ENCODE data around the gene MID2. TPM values are rescaled to one million over a fixed set of nuclear protein-coding genes. Genes with fewer than 3 reads are reported as not detected.
"Not testable (repeated sequence)": the region's sequence is repeated elsewhere in the genome, so short reads cannot be mapped to it uniquely, and the experiment has no call there.

Gene MID2, protein sequence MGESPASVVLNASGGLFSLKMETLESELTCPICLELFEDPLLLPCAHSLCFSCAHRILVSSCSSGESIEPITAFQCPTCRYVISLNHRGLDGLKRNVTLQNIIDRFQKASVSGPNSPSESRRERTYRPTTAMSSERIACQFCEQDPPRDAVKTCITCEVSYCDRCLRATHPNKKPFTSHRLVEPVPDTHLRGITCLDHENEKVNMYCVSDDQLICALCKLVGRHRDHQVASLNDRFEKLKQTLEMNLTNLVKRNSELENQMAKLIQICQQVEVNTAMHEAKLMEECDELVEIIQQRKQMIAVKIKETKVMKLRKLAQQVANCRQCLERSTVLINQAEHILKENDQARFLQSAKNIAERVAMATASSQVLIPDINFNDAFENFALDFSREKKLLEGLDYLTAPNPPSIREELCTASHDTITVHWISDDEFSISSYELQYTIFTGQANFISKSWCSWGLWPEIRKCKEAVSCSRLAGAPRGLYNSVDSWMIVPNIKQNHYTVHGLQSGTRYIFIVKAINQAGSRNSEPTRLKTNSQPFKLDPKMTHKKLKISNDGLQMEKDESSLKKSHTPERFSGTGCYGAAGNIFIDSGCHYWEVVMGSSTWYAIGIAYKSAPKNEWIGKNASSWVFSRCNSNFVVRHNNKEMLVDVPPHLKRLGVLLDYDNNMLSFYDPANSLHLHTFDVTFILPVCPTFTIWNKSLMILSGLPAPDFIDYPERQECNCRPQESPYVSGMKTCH
- total RNA-seq, result 5.6 and 5.8 TPM in 2 replicates

DNA sequence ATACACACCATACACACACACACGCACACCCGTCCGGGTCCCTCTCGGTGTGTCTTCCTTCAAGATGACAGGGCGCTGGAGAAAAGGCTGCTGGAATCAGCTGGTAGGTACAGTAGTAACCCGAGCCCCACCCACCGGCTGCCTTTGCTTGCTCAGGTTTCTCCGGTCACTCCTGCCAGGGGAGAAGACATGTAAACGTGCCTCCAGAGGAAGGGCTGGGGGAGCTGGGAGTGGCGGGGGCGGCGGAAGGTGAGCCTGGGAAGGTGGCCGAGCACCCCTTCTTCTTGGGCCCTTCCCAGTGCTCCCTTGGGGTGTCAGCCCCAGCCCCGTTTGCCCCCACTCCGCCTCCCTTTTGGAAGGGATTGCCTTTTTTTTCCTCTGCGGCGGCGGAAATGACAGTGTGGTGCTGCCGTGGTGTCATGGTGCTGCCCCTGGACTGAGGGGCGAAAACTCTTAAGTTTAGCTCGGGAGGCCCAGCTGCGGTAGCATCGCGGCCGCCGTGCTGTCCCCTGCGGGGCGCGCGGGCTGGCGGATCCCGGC is at the start of gene MID2:
MID2 (plus strand) TSS at position 169 of the 540 bp plus-strand sequence. CDS start 561 bp downstream, outside the sequence.
- Mint-ChIP-seq H3K9me3 (no peaks in the 10 kb centered on the region), H3K27me3 (ENCODE audit: low read depth) (peaks cover 14% of the 10 kb centered on the region), H3K36me3 (ENCODE audit: low read depth) (no peaks in the 10 kb centered on the region), H3K4me3 (ENCODE audit: low read depth) (peak within 1 kb of the TSS; percentile 78), H3K4me1 (ENCODE audit: low read depth) (peaks cover 25% of the 10 kb centered on the region), H3K27ac (no peak within 1 kb of the TSS)
- intact Hi-C loops (cut with micrococcal nuclease), result loop anchor here (1.0 to 2.0 kb wide), 3 partner anchors 19 to 149 kb away; partner anchors contain the start of gene TSC22D3
- peak; percentile 21 for DNase-seq (ENCODE audit: low spot score)

DNA sequence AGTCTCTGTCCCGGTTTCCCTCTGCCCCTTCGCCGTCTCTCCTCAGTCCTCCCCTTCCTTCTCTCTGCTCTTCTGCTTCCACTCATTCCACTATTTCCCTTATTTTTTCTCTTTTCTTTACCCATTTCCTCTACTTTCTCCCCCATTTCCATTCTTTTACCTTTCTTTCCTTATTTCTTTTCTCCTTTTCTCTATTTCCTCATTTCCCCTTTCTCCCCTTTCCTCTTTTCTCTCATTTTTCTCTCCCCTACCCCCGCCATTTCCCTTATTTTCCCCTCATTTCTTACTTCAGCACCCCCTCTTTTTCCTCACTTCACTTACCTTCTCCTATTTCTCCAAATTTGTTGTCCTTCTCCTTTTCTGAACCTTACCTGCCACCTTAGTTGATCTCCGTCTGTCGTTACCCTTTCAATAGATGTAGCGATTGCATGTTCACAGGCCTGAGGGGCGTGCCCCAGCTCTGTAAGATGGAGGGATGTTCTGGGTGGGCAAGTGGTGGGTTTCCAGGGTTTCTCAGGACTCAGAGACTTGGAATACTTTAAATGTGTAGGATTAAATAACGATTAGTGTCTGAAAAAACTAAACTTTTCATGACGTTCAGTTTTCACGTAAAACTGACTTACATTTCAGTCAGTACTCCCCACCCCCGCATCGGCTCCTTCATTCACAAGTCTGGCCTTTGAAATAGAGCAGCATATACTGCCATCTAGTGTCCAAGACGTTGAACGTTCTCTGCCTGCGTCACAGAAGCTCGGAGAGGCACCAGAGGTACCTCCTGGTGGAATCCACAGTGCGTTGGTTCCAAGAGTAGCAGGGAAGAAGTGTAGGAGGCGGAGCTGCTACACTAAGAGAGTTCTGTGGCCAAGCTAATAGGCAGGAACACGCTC is 48.8 kb upstream of the MID2 start:
- Mint-ChIP-seq H3K4me1 (ENCODE audit: low read depth) (peaks cover 12% of the 10 kb centered on the region), H3K27me3 (ENCODE audit: low read depth) (peaks cover 19% of the 10 kb centered on the region), H3K4me3 (ENCODE audit: low read depth) (peak overlapping the region; percentile 82), H3K9me3 (no peaks in the 10 kb centered on the region), H3K36me3 (ENCODE audit: low read depth) (no peaks in the 10 kb centered on the region), H3K27ac (peak overlapping the region; percentile 9)
- DNase-seq (ENCODE audit: low spot score), result peak; percentile 58
- intact Hi-C loops (cut with micrococcal nuclease), result loop anchor here (1.0 to 5.0 kb wide), 6 partner anchors 60 to 240 kb away; no protein-coding TSS in a partner anchor

- Mint-ChIP-seq H3K4me1 (ENCODE audit: low read depth) (peaks cover 12% of the 10 kb centered on the region), H3K9me3 (no peaks in the 10 kb centered on the region), H3K4me3 (ENCODE audit: low read depth) (peak within 1 kb of the TSS; percentile 82), H3K27ac (peak within 1 kb of the TSS; percentile 9), H3K36me3 (ENCODE audit: low read depth) (no peaks in the 10 kb centered on the region), H3K27me3 (ENCODE audit: low read depth) (peaks cover 19% of the 10 kb centered on the region)
- DNase-seq (ENCODE audit: low spot score), result no peak
- intact Hi-C loops (cut with micrococcal nuclease), result loop anchor here (1.0 to 5.0 kb wide), 6 partner anchors 61 to 240 kb away; no protein-coding TSS in a partner anchor
These were observed 48.2 kb upstream of the MID2 start, which contains the start of gene NCBP2L for GRCh38 chrX:107777536-107777832. Gene NCBP2L (plus strand): TSS chrX:107777733. CDS start chrX:107794221, 16,488 bp downstream.

GRCh38 chrX:107780525-107780924 is 45.1 kb upstream of the MID2 start:
- H3K27me3 Mint-ChIP-seq (ENCODE audit: low read depth), result peaks cover 9% of the 10 kb centered on the region
- no peaks in the 10 kb centered on the region for H3K36me3 Mint-ChIP-seq (ENCODE audit: low read depth)
- no peak for DNase-seq (ENCODE audit: low spot score)
- H3K9me3 Mint-ChIP-seq, result no peaks in the 10 kb centered on the region
- intact Hi-C loops (cut with micrococcal nuclease), result no loop called here
- H3K4me1 Mint-ChIP-seq (ENCODE audit: low read depth), result peaks cover 12% of the 10 kb centered on the region
- H3K4me3 Mint-ChIP-seq (ENCODE audit: low read depth), result no peak overlapping the region
- H3K27ac Mint-ChIP-seq, result no peak overlapping the region

- no peak overlapping the region for H3K27ac Mint-ChIP-seq
These were observed 37.8 kb upstream of the MID2 start for GRCh38 chrX:107787827-107788226.

GRCh38 chrX:107804427-107804826 is 21.2 kb upstream of the MID2 start:
- Mint-ChIP-seq H3K36me3 (ENCODE audit: low read depth) (no peaks in the 10 kb centered on the region), H3K4me1 (ENCODE audit: low read depth) (no peaks in the 10 kb centered on the region), H3K4me3 (ENCODE audit: low read depth) (no peak overlapping the region), H3K9me3 (no peaks in the 10 kb centered on the region), H3K27me3 (ENCODE audit: low read depth) (peaks cover 3% of the 10 kb centered on the region), H3K27ac (no peak overlapping the region)
- intact Hi-C loops (cut with micrococcal nuclease), result no loop called here
- no peak for DNase-seq (ENCODE audit: low spot score)

More at GRCh38 chrX:107787827-107788226, 37.8 kb upstream of the MID2 start:
- no peaks in the 10 kb centered on the region for H3K9me3 Mint-ChIP-seq
- no peak for DNase-seq (ENCODE audit: low spot score)
- intact Hi-C loops (cut with micrococcal nuclease), result no loop called here
- peaks cover 13% of the 10 kb centered on the region for H3K27me3 Mint-ChIP-seq (ENCODE audit: low read depth)
- H3K4me1 Mint-ChIP-seq (ENCODE audit: low read depth), result no peaks in the 10 kb centered on the region
- no peaks in the 10 kb centered on the region for H3K36me3 Mint-ChIP-seq (ENCODE audit: low read depth)
- H3K4me3 Mint-ChIP-seq (ENCODE audit: low read depth), result no peak overlapping the region

GRCh38 chrX:107805179-107805578 is 20.5 kb upstream of the MID2 start:
- H3K36me3 Mint-ChIP-seq (ENCODE audit: low read depth), result no peaks in the 10 kb centered on the region
- no peak overlapping the region for H3K27ac Mint-ChIP-seq
- intact Hi-C loops (cut with micrococcal nuclease), result no loop called here
- DNase-seq (ENCODE audit: low spot score), result no peak
- H3K4me3 Mint-ChIP-seq (ENCODE audit: low read depth), result no peak overlapping the region
- H3K9me3 Mint-ChIP-seq, result no peaks in the 10 kb centered on the region
- H3K27me3 Mint-ChIP-seq (ENCODE audit: low read depth), result no peaks in the 10 kb centered on the region
- H3K4me1 Mint-ChIP-seq (ENCODE audit: low read depth), result no peaks in the 10 kb centered on the region

DNA sequence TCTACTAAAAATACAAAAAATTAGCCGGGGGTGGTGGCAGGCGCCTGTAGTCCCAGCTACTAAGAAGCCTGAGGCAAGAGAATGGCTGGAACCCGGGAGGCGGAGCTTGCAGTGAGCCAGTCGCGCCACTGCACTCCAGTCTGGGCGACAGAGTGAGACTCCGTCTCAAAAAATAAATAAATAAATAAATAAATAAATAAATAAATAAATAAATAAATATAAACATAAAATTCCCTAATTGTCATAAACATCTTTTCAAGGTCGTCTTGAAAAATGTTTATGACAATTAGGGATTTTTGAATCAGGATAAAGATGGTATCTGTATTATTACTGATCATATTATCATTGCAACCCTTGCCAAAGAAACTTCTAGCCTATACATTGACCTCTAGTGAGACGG is 15.6 kb upstream of the MID2 start:
- H3K36me3 Mint-ChIP-seq (ENCODE audit: low read depth); H3K27me3 Mint-ChIP-seq (ENCODE audit: low read depth); H3K4me1 Mint-ChIP-seq (ENCODE audit: low read depth); H3K4me3 Mint-ChIP-seq (ENCODE audit: low read depth); DNase-seq (ENCODE audit: low spot score); H3K27ac Mint-ChIP-seq; H3K9me3 Mint-ChIP-seq; intact Hi-C loops (cut with micrococcal nuclease): not testable (repeated sequence)

DNA sequence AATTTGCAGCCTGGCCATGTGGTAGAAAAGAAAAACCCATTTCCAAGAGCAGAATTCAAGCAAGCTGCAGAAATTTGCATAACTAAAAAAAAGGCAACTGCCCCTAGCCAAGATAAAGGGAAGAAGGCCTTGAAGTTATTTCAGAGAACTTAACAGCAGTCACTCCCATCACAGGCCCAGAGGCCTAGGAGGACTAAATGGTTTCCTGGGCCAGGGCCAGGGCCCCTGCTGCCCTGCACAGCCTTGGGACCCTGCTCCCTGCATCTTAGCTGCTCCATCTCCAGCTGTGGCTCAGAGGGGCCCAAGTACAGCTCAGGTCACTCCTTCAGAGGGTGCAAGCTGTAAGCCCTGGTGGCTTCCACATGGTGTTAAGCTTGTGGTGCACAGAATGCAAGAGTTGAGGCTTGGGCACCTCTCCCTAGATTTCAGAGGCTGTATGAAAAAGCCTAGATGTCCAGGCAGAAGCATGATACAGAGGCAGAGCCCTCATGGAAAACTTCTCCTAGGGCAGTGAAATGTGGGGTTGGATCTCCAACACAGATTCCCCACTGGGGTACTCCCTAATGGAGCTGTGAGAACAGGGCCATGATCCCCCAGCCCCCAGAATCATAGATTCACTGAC is 6.7 kb upstream of the MID2 start:
- Mint-ChIP-seq H3K36me3 (ENCODE audit: low read depth) (no peaks in the 10 kb centered on the region), H3K4me3 (ENCODE audit: low read depth) (no peak overlapping the region), H3K9me3 (peaks cover 4% of the 10 kb centered on the region), H3K27me3 (ENCODE audit: low read depth) (peaks cover 3% of the 10 kb centered on the region), H3K4me1 (ENCODE audit: low read depth) (peaks cover 4% of the 10 kb centered on the region), H3K27ac (no peak overlapping the region)
- intact Hi-C loops (cut with micrococcal nuclease), result no loop called here
- no peak for DNase-seq (ENCODE audit: low spot score)

GRCh38 chrX:107823042-107823441 is 2.6 kb upstream of the MID2 start:
- no peak overlapping the region for H3K27ac Mint-ChIP-seq
- no peaks in the 10 kb centered on the region for H3K36me3 Mint-ChIP-seq (ENCODE audit: low read depth)
- peaks cover 4% of the 10 kb centered on the region for H3K9me3 Mint-ChIP-seq
- H3K4me1 Mint-ChIP-seq (ENCODE audit: low read depth), result peaks cover 23% of the 10 kb centered on the region
- peaks cover 14% of the 10 kb centered on the region for H3K27me3 Mint-ChIP-seq (ENCODE audit: low read depth)
- no peak overlapping the region for H3K4me3 Mint-ChIP-seq (ENCODE audit: low read depth)
- DNase-seq (ENCODE audit: low spot score), result no peak
- intact Hi-C loops (cut with micrococcal nuclease), result no loop called here

GRCh38 chrX:107823456-107823855 is 2.2 kb upstream of the MID2 start:
- peaks cover 14% of the 10 kb centered on the region for H3K27me3 Mint-ChIP-seq (ENCODE audit: low read depth)
- DNase-seq (ENCODE audit: low spot score), result no peak
- H3K36me3 Mint-ChIP-seq (ENCODE audit: low read depth), result no peaks in the 10 kb centered on the region
- no peak overlapping the region for H3K4me3 Mint-ChIP-seq (ENCODE audit: low read depth)
- peaks cover 23% of the 10 kb centered on the region for H3K4me1 Mint-ChIP-seq (ENCODE audit: low read depth)
- peaks cover 4% of the 10 kb centered on the region for H3K9me3 Mint-ChIP-seq
- no peak overlapping the region for H3K27ac Mint-ChIP-seq
- intact Hi-C loops (cut with micrococcal nuclease), result no loop called here
